Activated CD8-positive, alpha-beta T cell treated with anti-CD3 and anti-CD28 coated beads for 36 hours (primary cell): ENCODE results near the gene LAMA3. TPM values are rescaled to one million over a fixed set of nuclear protein-coding genes. Genes with fewer than 3 reads are reported as not detected.

ENCODE experiments used
- ATAC-seq: fragments of 200-7000 bp; cut with Tn5 transposase; one replicate; pipeline ENCODE4 v1.10.0; 2021; ENCODE audit warnings: mild to moderate bottlenecking, moderate library complexity
- CTCF ChIA-PET: fragments of 350-600 bp; sonication (Branson Sonifier 250); formaldehyde crosslinking; loops from one replicate; lab custom pipeline; 2021; ENCODE audit warnings: antibody characterized with exemption; lab: Charles Lee
- POLR2A ChIA-PET: fragments of 350-600 bp; sonication (Branson Sonifier 250); formaldehyde crosslinking; loops from one replicate; lab custom pipeline; 2021; ENCODE audit warnings: antibody characterized with exemption; lab: Charles Lee
- DNase-seq: peaks from one replicate; pipeline ENCODE4 v3.0.0-alpha.2; 2020
- H3K27ac Mint-ChIP-seq: one replicate; pipeline ENCODE4 v1.8.0; 2021; ENCODE audit warnings: mild to moderate bottlenecking, mixed read lengths
- H3K27me3 Mint-ChIP-seq: one replicate; pipeline ENCODE4 v1.8.0; 2021; ENCODE audit warnings: mixed read lengths
- H3K36me3 Mint-ChIP-seq: one replicate; pipeline ENCODE4 v1.8.0; 2021; ENCODE audit warnings: low read depth, mixed read lengths
- H3K4me1 Mint-ChIP-seq: one replicate; pipeline ENCODE4 v1.8.0; 2021; ENCODE audit warnings: low read depth, mixed read lengths
- H3K4me3 Mint-ChIP-seq: one replicate; pipeline ENCODE4 v1.8.0; 2021; ENCODE audit warnings: mild to moderate bottlenecking, moderate library complexity, mixed read lengths
- H3K9me3 Mint-ChIP-seq: one replicate; pipeline ENCODE4 v1.8.0; 2021; ENCODE audit warnings: mixed read lengths
- intact Hi-C: fragments of 100-400 bp; cut with micrococcal nuclease; formaldehyde crosslinking; loops from one replicate; pipeline ENCODE4 v1.10.0; 2022
- total RNA-seq, 2 experiments: library from RNA; stranded (reverse); gene quantifications; one replicate each; pipeline ENCODE4 v1.2.3, GENCODE V29; 2021
- TF ChIP-seq, protein P1 (sequence below): fragments of 200-600 bp; IDR thresholded peaks from one replicate; pipeline ENCODE4 v1.8.0; 2022; ENCODE audit warnings: antibody characterized with exemption, mild to moderate bottlenecking

The LAMA3 gene
- total RNA-seq, 2 experiments from 2014 or later: 0.05 TPM; not detected in 1

DNA sequence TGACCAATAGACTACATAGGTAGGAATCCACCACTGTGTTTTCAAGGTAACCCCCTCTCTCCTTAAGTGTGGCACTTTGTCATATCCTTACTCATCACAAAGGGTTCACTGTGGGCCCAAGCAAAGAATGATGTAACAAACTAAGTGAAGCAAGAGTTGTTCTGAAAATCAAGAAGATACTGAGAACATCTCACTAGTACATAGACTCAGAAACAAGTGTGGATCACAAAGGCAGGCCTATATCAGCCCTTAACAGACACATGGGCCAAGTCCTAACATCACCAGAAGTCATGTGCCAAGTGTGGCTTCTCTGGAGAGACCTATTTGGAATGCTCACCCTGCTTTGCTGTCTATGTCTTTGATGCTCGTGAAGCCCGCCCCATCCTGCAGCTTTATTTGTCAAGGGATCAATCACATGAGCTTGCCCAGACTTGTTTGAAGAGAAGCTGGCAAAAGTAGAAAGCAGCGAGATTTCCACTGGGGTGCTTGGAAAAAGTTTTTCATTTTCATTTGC, 194.1 kb downstream of the LAMA3 start:
- peaks cover 36% of the 10 kb centered on the region for H3K4me1 Mint-ChIP-seq
- intact Hi-C loops: no loop called here
- DNase-seq (no peak), ATAC-seq (peak; percentile 72)
- no peak overlapping the region for H3K4me3 Mint-ChIP-seq
- H3K36me3 Mint-ChIP-seq: no peaks in the 10 kb centered on the region
- no peaks in the 10 kb centered on the region for H3K9me3 Mint-ChIP-seq
- peak overlapping the region; percentile 13 for H3K27ac Mint-ChIP-seq
- TF ChIP-seq, protein P1, sequence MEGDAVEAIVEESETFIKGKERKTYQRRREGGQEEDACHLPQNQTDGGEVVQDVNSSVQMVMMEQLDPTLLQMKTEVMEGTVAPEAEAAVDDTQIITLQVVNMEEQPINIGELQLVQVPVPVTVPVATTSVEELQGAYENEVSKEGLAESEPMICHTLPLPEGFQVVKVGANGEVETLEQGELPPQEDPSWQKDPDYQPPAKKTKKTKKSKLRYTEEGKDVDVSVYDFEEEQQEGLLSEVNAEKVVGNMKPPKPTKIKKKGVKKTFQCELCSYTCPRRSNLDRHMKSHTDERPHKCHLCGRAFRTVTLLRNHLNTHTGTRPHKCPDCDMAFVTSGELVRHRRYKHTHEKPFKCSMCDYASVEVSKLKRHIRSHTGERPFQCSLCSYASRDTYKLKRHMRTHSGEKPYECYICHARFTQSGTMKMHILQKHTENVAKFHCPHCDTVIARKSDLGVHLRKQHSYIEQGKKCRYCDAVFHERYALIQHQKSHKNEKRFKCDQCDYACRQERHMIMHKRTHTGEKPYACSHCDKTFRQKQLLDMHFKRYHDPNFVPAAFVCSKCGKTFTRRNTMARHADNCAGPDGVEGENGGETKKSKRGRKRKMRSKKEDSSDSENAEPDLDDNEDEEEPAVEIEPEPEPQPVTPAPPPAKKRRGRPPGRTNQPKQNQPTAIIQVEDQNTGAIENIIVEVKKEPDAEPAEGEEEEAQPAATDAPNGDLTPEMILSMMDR: no peak
- CTCF ChIA-PET: interaction anchor here (1.5 kb wide), 1 partner anchor 14 kb away, joined by 3 read pairs; no protein-coding TSS in a partner anchor
- POLR2A ChIA-PET: interaction anchor here (0.6 kb wide), 1 partner anchor 17 kb away, joined by 4 read pairs; no protein-coding TSS in a partner anchor
- H3K27me3 Mint-ChIP-seq: no peaks in the 10 kb centered on the region

DNA sequence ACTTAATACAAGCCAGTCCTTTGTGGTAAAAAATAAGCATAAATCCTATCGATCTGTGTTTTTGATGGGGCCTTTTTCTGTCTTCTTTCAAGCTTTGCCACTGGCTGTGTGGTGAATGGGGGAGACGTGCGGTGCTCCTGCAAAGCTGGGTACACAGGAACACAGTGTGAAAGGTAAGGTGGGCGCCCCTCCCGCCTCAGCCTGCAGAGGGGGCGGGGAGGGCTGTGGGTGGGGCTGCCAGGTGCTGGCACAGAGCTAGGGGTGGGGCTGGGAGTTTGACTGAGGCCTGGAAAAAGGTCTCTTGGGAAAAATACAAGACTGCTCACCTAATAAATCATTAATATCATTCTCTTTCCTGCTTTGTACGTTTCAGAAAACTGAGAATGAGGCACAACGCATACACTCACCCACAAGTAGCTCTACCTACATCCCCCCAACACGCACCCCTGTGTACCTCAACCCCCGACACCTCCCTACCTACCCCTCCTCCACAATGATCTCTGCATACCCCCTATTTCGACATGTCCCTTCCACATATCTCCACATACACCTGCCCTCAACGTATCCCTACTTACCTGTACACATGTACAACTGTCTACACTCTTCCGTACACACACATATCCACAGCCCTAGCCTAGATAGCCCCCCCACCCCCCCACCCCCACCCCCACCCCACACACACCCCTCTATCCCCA, 195.6 kb downstream of the LAMA3 start:
- no peak overlapping the region for H3K4me3 Mint-ChIP-seq
- H3K27ac Mint-ChIP-seq: peak overlapping the region; percentile 7
- peaks cover 36% of the 10 kb centered on the region for H3K4me1 Mint-ChIP-seq
- intact Hi-C loops: no loop called here
- no peak for DNase-seq
- ATAC-seq: peak; percentile 41
- H3K36me3 Mint-ChIP-seq: no peaks in the 10 kb centered on the region
- no peaks in the 10 kb centered on the region for H3K9me3 Mint-ChIP-seq
- H3K27me3 Mint-ChIP-seq: no peaks in the 10 kb centered on the region
- CTCF ChIA-PET: interaction anchor here (1.2 to 1.6 kb wide), 4 partner anchors 16 to 66 kb away, joined by 3 to 6 read pairs (median 3); no protein-coding TSS in a partner anchor
- POLR2A ChIA-PET: interaction anchor here (1.4 kb wide), 1 partner anchor 9 kb away, joined by 3 read pairs; no protein-coding TSS in a partner anchor
- TF ChIP-seq, protein P1: no peak

DNA sequence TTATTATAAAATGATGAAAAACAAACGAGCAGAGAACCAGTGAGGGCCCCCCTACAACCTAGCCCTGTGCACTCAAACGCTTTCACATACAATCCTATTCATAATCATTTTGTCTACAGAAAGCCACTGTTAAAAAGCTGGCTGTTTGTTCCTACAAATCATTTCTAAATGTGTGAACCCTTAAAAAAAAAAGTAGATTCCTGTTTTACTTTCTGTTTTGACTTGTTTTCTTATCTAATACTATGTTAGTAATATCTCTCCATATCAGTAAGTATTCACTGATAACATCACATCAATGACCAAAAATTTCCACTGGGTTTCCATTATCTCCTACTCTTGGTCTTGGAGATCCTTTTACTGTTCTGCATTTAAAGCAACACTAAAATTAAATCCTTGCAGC, 196.5 kb downstream of the LAMA3 start:
- ChIA-PET CTCF (interaction anchor here (1.3 to 1.6 kb wide), 2 partner anchors 33 to 35 kb away, joined by 3 to 6 read pairs; no protein-coding TSS in a partner anchor), POLR2A (interaction anchor here (1.1 to 1.4 kb wide), 2 partner anchors 8 to 10 kb away, joined by 3 read pairs; no protein-coding TSS in a partner anchor)
- ATAC-seq (peak; percentile 44), DNase-seq (no peak)
- Mint-ChIP-seq H3K4me1 (peaks cover 36% of the 10 kb centered on the region), H3K4me3 (no peak overlapping the region), H3K36me3 (no peaks in the 10 kb centered on the region), H3K27ac (no peak overlapping the region), H3K9me3 (no peaks in the 10 kb centered on the region), H3K27me3 (no peaks in the 10 kb centered on the region)
- intact Hi-C loops: no loop called here
- TF ChIP-seq, protein P1: no peak

DNA sequence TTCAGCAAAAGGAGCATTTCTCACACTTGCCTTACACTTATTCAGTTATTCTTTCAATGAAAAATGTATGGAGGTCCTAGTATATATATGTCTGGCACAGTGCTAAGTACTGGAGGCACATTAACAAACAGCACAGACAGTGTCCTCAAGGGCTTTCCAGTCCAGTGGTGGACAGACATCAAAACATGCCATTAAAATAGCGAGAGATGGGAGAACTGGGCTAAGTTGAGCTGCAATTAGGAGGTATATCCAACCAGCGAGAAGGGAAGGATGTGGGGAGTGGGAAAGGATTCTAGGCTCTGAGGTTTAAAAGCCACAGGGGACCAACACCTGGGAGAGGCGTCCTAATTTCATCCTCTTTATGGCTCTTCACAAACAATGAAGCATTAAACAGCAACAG, 197.8 kb downstream of the LAMA3 start:
- intact Hi-C loops: no loop called here
- H3K27me3 Mint-ChIP-seq: no peaks in the 10 kb centered on the region
- CTCF ChIA-PET: interaction anchor here (1.2 kb wide), 1 partner anchor 15 kb away, joined by 4 read pairs; no protein-coding TSS in a partner anchor

More for the DNA sequence above, 197.8 kb downstream of the LAMA3 start:
- H3K36me3 Mint-ChIP-seq: no peaks in the 10 kb centered on the region
- TF ChIP-seq, protein P1: no peak
- POLR2A ChIA-PET: interaction anchor here (0.6 kb wide), 1 partner anchor 25 kb away, joined by 3 read pairs; no protein-coding TSS in a partner anchor
- H3K4me3 Mint-ChIP-seq: no peak overlapping the region
- H3K4me1 Mint-ChIP-seq: peaks cover 36% of the 10 kb centered on the region
- H3K27ac Mint-ChIP-seq: no peak overlapping the region
- ATAC-seq: no peak
- no peaks in the 10 kb centered on the region for H3K9me3 Mint-ChIP-seq
- DNase-seq: no peak
